Measurements from ENCODE around the gene MIEN1.
"Not testable (repeated sequence)": the region's sequence is repeated elsewhere in the genome, so short reads cannot be mapped to it uniquely, and the experiment has no call there.

MIEN1 gene

DNA sequence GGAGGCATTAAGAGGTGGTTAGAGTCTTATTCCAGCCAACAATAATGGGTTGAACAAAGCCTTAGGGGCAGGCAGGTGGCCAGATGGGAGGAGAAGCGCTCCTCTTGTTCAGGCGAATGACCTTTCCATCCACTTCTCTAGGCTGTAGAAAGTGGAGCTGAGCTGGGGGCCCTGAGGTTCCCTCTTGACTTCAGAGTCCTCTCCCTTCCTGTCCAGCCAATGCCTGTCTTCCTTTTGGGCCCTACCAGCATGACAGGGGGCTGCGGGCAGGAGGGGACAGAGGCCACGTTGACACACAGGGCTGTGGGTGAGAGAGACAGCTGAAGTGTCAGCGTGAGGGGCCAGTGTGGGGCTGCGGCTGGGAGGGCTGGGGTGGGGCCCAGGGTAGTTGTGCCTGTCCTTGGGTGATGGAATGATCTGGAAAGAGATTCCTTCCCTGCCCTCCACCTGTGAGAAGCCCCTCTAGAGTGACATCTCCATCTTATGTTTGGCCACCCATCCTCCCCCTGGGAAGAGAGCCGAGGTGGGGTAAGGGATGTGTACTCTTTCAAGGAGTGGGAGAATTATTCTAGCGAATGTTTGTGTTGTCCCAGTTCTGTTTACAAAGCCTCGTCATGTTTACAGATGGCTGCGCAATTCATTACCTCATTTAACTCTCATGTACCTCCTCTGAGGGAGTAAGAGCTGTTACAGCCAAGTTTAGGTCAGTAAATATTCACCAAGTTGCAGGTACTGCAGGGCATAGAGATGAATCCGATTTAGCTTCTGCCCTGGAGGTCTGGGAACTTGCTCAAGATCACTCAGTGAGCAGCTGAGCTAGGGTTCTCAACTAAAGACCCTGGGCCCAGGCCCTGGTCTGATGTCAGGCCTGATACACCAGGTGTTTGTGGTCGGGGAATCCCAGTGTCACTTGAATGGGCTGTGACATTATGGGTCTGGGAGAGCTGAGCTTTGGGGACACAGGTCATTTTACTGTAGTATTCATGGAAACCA is 27.1 kb downstream of the MIEN1 start:
- H3K4me3 Mint-ChIP-seq: no peak overlapping the region
- peaks cover 47% of the 10 kb centered on the region for H3K4me1 Mint-ChIP-seq
- ATAC-seq: peak; percentile 60

GRCh38 chr17:39701784-39702422 is 28.4 kb downstream of the MIEN1 start:
- H3K4me1 Mint-ChIP-seq: peaks cover 41% of the 10 kb centered on the region
- peaks cover 43% of the 10 kb centered on the region for H3K27me3 Mint-ChIP-seq
- H3K27ac Mint-ChIP-seq: no peak overlapping the region
- no peak overlapping the region for H3K4me3 Mint-ChIP-seq
- H3K36me3 Mint-ChIP-seq: peaks cover 13% of the 10 kb centered on the region
- no peak for ATAC-seq
- H3K9me3 Mint-ChIP-seq: no peaks in the 10 kb centered on the region

More for the DNA sequence above, 27.1 kb downstream of the MIEN1 start:
- Mint-ChIP-seq H3K9me3 (no peaks in the 10 kb centered on the region), H3K36me3 (peaks cover 5% of the 10 kb centered on the region), H3K27me3 (peaks cover 35% of the 10 kb centered on the region), H3K27ac (no peak overlapping the region)

DNA sequence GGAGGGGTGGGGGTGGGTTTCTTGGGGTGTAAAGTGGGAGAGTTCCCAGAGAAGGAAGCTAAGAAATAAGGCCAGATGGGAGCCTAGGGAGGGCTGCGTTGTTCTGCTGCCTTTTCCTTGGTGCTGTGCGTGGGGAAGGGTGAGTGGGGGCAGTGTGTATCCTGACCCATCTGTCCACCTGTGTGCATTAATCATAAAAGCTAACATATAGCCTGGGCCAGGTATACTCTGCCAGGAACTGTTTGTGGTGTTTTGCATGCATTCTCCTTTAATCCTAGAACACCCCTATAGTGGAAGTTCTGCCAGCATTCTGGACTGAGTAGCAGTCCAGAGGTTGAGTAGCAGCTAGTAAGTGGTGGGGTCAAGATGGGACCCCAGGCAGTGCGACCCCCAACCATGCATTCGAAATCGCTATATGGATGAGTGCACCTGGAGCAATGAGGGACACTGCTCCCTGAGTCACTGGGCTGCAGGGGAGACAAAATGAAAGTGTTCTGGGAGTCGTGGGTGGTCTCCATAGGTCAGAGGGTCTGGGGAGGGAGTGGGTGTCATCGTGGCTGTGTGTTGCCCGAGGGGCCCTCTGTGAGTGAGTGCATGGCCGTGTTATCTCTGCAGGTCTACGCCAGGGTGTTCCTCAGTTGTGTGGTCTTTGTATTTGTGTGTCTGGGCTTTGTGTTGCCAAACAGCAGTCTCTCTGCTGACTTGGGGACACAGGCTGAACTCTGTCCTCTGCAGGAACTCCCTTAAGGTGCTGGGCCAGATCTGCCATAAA is 29.1 kb downstream of the MIEN1 start:
- ATAC-seq: no peak
- Mint-ChIP-seq H3K36me3 (peaks cover 13% of the 10 kb centered on the region), H3K9me3 (no peaks in the 10 kb centered on the region), H3K4me3 (no peak overlapping the region), H3K27me3 (peaks cover 43% of the 10 kb centered on the region), H3K4me1 (peaks cover 37% of the 10 kb centered on the region), H3K27ac (no peak overlapping the region)

GRCh38 chr17:39700148-39700987 is 30.0 kb downstream of the MIEN1 start:
- no peak overlapping the region for H3K27ac Mint-ChIP-seq
- H3K9me3 Mint-ChIP-seq: no peaks in the 10 kb centered on the region
- H3K36me3 Mint-ChIP-seq: peaks cover 13% of the 10 kb centered on the region
- H3K4me1 Mint-ChIP-seq: peaks cover 37% of the 10 kb centered on the region
- peaks cover 43% of the 10 kb centered on the region for H3K27me3 Mint-ChIP-seq
- no peak overlapping the region for H3K4me3 Mint-ChIP-seq
- peak; percentile 40 for ATAC-seq

GRCh38 chr17:39699818-39700147 is 30.5 kb downstream of the MIEN1 start, which contains the start of gene ERBB2:
ERBB2 (plus strand) TSS chr17:39700064; CDS start chr17:39700239, 175 bp downstream.
- no peaks in the 10 kb centered on the region for H3K9me3 Mint-ChIP-seq
- H3K27me3 Mint-ChIP-seq: peaks cover 43% of the 10 kb centered on the region
- H3K36me3 Mint-ChIP-seq: peaks cover 17% of the 10 kb centered on the region
- peak within 1 kb of the TSS; percentile 58 for H3K27ac Mint-ChIP-seq
- peaks cover 36% of the 10 kb centered on the region for H3K4me1 Mint-ChIP-seq
- H3K4me3 Mint-ChIP-seq: peak within 1 kb of the TSS; percentile 47
- no peak for ATAC-seq

DNA sequence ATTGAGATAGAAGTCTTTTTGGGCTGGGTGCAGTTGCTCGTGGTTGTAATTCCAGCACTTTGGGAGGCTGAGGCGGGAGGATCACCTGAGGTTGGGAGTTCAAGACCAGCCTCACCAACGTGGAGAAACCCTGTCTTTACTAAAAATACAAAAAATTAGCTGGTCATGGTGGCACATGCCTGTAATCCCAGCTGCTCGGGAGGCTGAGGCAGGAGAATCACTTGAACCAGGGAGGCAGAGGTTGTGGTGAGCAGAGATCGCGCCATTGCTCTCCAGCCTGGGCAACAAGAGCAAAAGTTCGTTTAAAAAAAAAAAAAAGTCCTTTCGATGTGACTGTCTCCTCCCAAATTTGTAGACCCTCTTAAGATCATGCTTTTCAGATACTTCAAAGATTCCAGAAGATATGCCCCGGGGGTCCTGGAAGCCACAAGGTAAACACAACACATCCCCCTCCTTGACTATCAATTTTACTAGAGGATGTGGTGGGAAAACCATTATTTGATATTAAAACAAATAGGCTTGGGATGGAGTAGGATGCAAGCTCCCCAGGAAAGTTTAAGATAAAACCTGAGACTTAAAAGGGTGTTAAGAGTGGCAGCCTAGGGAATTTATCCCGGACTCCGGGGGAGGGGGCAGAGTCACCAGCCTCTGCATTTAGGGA is 31.0 kb downstream of the MIEN1 start:
- Mint-ChIP-seq H3K36me3 (peaks cover 19% of the 10 kb centered on the region), H3K27me3 (peaks cover 43% of the 10 kb centered on the region), H3K4me1 (peaks cover 31% of the 10 kb centered on the region), H3K4me3 (peak overlapping the region; percentile 47), H3K27ac (peak overlapping the region; percentile 58)
- ATAC-seq, H3K9me3 Mint-ChIP-seq: not testable (repeated sequence)

DNA sequence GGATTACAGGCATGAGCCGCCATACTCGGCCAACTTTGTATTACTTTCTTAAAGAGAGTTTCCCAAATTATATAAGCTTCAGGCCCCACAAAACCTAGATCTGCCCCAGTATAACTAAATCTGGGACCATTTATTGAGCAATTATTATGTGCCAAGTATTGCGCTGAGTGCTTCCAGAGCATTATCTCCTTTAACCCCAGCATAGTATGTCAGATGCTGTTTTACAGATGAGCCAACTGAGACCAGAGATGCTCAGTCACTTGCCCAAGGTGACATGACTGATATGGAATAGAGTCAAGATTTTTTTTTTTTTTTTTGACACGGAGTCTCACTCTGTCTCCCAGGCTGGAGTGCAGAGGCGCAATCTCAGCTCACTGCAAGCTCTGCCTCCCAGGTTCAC is 32.4 kb downstream of the MIEN1 start:
- no peak for ATAC-seq

DNA sequence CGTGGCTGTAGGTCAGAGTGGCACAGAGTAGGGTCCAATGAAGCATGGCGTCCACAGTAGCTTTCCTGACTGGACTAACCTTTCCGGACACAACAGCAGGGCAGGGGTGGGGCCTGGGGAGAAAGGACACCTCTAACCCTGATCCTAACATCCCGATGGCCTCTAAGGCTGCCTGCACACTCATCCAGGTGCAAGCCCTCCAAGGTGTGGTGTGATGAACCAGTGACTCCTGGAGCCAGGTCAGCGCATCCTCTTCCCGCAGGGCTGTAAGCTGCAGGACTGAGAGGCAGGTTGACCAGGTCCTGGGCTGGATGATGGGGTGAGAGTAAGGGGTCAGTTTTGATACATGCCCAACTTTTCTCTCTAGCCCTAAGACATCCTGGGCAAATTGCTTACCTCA is 33.6 kb downstream of the MIEN1 start:
- no peak for ATAC-seq
- no peaks in the 10 kb centered on the region for H3K9me3 Mint-ChIP-seq
- H3K4me3 Mint-ChIP-seq: no peak overlapping the region

More for the DNA sequence above, 32.4 kb downstream of the MIEN1 start:
- peaks cover 43% of the 10 kb centered on the region for H3K27me3 Mint-ChIP-seq
- H3K36me3 Mint-ChIP-seq: peaks cover 19% of the 10 kb centered on the region
- H3K4me1 Mint-ChIP-seq: peaks cover 21% of the 10 kb centered on the region
- H3K27ac Mint-ChIP-seq: no peak overlapping the region
- no peak overlapping the region for H3K4me3 Mint-ChIP-seq
- no peaks in the 10 kb centered on the region for H3K9me3 Mint-ChIP-seq

DNA sequence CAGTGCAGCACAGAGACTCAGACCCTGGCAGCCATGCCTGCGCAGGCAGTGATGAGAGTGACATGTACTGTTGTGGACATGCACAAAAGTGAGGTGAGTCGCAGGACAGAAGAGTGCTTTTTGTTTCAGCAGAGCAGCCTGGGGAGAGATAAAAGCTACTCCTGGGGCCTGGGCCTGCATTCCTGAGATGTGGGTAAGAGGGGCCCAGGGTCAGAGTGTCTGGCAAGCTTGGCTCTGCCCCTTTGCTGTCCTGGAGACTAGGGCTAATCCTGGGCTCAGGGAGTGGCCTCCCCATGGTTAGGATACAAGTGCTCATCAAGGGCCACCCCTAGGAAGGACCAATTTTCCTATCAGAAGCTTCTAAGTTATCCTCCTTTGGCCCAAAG is 35.2 kb downstream of the MIEN1 start:
- no peak for ATAC-seq
- Mint-ChIP-seq H3K36me3 (peaks cover 19% of the 10 kb centered on the region), H3K27me3 (peaks cover 25% of the 10 kb centered on the region), H3K9me3 (no peaks in the 10 kb centered on the region), H3K4me1 (peaks cover 8% of the 10 kb centered on the region), H3K4me3 (no peak overlapping the region), H3K27ac (no peak overlapping the region)

More for the DNA sequence above, 33.6 kb downstream of the MIEN1 start:
- Mint-ChIP-seq H3K4me1 (peaks cover 21% of the 10 kb centered on the region), H3K36me3 (peaks cover 19% of the 10 kb centered on the region), H3K27ac (no peak overlapping the region), H3K27me3 (peaks cover 41% of the 10 kb centered on the region)

DNA sequence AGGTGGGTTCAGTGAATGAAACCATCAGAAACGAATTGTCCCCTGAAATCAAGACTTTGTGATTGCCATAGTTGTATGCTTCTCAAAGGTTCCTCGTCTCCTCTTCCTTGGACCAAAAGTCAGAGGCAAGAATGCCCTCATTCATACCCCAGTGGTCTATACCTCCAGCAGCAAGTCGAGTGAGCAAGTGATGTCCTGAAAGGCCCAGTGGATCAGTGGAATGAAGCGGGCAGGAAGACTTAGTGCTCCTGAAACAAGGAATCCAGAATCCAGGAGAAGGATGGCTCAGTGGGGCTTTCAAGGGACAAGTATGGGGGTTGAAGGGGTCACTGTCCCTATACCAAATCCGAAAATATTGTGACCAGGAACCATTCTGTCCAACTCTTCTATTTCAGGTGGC is 35.7 kb downstream of the MIEN1 start:
- peaks cover 3% of the 10 kb centered on the region for H3K4me1 Mint-ChIP-seq
- no peaks in the 10 kb centered on the region for H3K9me3 Mint-ChIP-seq
- H3K27ac Mint-ChIP-seq: no peak overlapping the region
- no peak for ATAC-seq
- H3K4me3 Mint-ChIP-seq: no peak overlapping the region
- H3K36me3 Mint-ChIP-seq: peaks cover 19% of the 10 kb centered on the region
- H3K27me3 Mint-ChIP-seq: peaks cover 20% of the 10 kb centered on the region

DNA sequence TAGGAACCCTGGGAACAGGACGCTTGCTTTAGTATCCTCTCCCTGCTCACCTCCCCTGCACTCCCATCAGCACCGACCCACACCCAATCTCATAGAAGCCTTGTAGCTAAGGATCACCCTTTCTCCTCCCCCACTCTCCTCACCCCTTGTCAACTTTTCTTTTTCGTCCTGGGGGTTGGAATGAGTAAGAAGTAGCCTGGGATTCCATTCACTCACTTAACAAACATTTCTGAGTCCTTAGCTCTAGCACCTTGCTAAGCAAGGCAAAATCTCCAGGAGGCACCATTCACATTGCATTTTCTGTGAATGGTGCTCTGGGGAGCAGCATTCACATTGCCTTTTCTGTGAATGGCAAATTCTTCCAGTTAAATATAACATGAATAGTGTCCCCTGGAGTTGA is 41.4 kb downstream of the MIEN1 start:
- ATAC-seq: no peak
- no peaks in the 10 kb centered on the region for H3K27me3 Mint-ChIP-seq
- peaks cover 23% of the 10 kb centered on the region for H3K4me1 Mint-ChIP-seq
- H3K27ac Mint-ChIP-seq: peak overlapping the region; percentile 94
- peaks cover 17% of the 10 kb centered on the region for H3K36me3 Mint-ChIP-seq
- no peaks in the 10 kb centered on the region for H3K9me3 Mint-ChIP-seq
- H3K4me3 Mint-ChIP-seq: peak overlapping the region; percentile 98

DNA sequence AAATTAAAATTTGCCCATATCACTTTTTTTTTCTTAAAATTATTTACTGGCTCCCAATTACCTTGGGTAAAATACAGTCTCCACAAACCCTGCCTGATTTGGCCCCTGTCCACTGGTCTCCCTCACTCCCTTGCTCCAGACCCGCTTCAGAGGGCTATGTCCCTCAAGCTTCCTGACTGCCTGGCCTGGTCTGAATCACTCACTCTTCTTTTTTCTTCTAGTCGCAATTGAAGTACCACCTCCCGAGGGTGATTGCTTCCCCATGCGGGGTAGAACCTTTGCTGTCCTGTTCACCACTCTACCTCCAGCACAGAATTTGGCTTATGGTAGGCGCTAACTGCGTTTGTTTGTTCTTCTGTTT is 41.9 kb downstream of the MIEN1 start:
- H3K27ac Mint-ChIP-seq: peak overlapping the region; percentile 94
- H3K36me3 Mint-ChIP-seq: peaks cover 17% of the 10 kb centered on the region
- H3K27me3 Mint-ChIP-seq: no peaks in the 10 kb centered on the region
- no peaks in the 10 kb centered on the region for H3K9me3 Mint-ChIP-seq
- H3K4me1 Mint-ChIP-seq: peaks cover 23% of the 10 kb centered on the region
- ATAC-seq: no peak
- peak overlapping the region; percentile 98 for H3K4me3 Mint-ChIP-seq

- Mint-ChIP-seq H3K27me3 (no peaks in the 10 kb centered on the region), H3K27ac (peak within 1 kb of the TSS; percentile 94), H3K9me3 (no peaks in the 10 kb centered on the region), H3K4me3 (peak within 1 kb of the TSS; percentile 98), H3K36me3 (peaks cover 23% of the 10 kb centered on the region), H3K4me1 (peaks cover 23% of the 10 kb centered on the region)
- ATAC-seq: peak; percentile 96
Observed at GRCh38 chr17:39687546-39688474, 42.5 kb downstream of the MIEN1 start, which contains the start of gene PGAP3. PGAP3 (minus strand) TSS chr17:39688057; CDS start chr17:39688014, 43 bp downstream.

Measured in stimulated activated memory B cell treated with anti-CD40 and anti-IgM and Interleukin-4, amounts not matched to agents 10 μg/mL and 1 μg/mL and 100 μg/mL, for 72 hours (primary cell).